Mesothelial cell of epicardium (in vitro differentiated cells): Measurements from ENCODE around the gene BCAS1. TPM values are rescaled to one million over a fixed set of nuclear protein-coding genes. Genes with fewer than 3 reads are reported as not detected.

ENCODE experiments used
- DNase-seq, 2 experiments: peaks; one replicate each; pipeline ENCODE4 v3.0.0; 2021; ENCODE audit warnings: low spot score in 2 of 2; ENCODE audit not compliant: unreplicated experiment in 2 of 2
- H3K27ac Mint-ChIP-seq: 2 replicates; pipeline ENCODE4 v1.8.0; 2021; ENCODE audit warnings: mixed read lengths
- H3K27me3 Mint-ChIP-seq: 2 replicates; pipeline ENCODE4 v1.8.0; 2021; ENCODE audit warnings: low read depth, mixed read lengths
- H3K36me3 Mint-ChIP-seq: 2 replicates; pipeline ENCODE4 v1.8.0; 2021; ENCODE audit warnings: mixed read lengths
- H3K4me1 Mint-ChIP-seq: 2 replicates; pipeline ENCODE4 v1.8.0; 2021; ENCODE audit warnings: mixed read lengths
- H3K4me3 Mint-ChIP-seq: 2 replicates; pipeline ENCODE4 v1.8.0; 2021; ENCODE audit warnings: mild to moderate bottlenecking, moderate library complexity, mixed read lengths
- H3K9me3 Mint-ChIP-seq: 2 replicates; pipeline ENCODE4 v1.8.0; 2021; ENCODE audit warnings: mixed read lengths
- total RNA-seq: library from RNA; stranded (reverse); gene quantifications from 3 replicates; pipeline ENCODE4 v1.2.1, GENCODE V29; 2021
- TF ChIP-seq, protein P1 (sequence below): fragments of 200-600 bp; sonication (generic); IDR thresholded peaks from one replicate; pipeline ENCODE4 v1.5.0; 2021; ENCODE audit warnings: antibody characterized with exemption; ENCODE audit not compliant: unreplicated experiment

The BCAS1 gene
- total RNA-seq, 1 donor from 2014 or later = 0.20 TPM

DNA sequence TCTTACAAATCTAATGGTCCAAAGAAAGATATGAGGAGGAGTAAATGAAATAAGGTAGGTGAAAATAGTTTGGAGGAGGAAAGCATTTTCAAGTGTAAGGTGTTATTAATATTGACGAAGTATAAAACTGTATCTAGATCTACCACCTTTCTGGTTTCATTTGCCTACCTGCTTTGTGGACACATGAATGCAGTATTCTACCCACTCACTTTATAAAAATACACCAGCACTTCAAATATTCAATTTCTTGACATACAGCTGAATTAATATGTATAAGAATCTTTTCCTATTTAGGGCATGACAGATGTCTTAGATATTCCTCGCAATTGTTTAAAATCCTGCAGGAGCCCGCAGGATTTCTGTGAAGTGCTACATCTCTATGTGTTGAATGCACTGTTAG, 108.0 kb downstream of the BCAS1 start:
- Mint-ChIP-seq H3K27me3 (peaks cover 3% of the 10 kb centered on the region), H3K4me3 (no peak overlapping the region), H3K9me3 (no peaks in the 10 kb centered on the region), H3K4me1 (peaks cover 10% of the 10 kb centered on the region), H3K36me3 (no peaks in the 10 kb centered on the region), H3K27ac (no peak overlapping the region)
- no peak for DNase-seq
- TF ChIP-seq, protein P1, sequence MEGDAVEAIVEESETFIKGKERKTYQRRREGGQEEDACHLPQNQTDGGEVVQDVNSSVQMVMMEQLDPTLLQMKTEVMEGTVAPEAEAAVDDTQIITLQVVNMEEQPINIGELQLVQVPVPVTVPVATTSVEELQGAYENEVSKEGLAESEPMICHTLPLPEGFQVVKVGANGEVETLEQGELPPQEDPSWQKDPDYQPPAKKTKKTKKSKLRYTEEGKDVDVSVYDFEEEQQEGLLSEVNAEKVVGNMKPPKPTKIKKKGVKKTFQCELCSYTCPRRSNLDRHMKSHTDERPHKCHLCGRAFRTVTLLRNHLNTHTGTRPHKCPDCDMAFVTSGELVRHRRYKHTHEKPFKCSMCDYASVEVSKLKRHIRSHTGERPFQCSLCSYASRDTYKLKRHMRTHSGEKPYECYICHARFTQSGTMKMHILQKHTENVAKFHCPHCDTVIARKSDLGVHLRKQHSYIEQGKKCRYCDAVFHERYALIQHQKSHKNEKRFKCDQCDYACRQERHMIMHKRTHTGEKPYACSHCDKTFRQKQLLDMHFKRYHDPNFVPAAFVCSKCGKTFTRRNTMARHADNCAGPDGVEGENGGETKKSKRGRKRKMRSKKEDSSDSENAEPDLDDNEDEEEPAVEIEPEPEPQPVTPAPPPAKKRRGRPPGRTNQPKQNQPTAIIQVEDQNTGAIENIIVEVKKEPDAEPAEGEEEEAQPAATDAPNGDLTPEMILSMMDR = no peak

DNA sequence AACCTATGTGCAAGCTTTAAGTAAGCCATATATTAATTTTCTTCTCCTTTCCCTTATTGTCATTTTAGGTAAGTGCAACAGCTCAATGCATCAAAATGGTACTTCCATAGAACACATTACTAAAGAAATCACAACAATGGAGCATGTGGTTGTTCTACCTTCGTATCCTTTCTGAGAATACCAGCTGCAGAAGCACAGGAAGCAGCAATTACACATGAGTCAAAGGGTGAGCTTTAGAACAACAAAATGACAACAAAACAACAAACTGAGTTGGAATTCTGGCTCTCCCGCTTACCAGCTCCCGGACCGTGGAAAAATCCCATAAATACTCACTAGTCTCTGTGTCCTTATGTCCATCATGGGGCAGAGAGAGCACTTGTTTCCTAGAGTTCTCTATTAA, 108.9 kb downstream of the BCAS1 start:
- no peak for DNase-seq
- no peak overlapping the region for H3K27ac Mint-ChIP-seq
- H3K36me3 Mint-ChIP-seq = no peaks in the 10 kb centered on the region
- TF ChIP-seq, protein P1 = no peak
- no peaks in the 10 kb centered on the region for H3K9me3 Mint-ChIP-seq
- peaks cover 14% of the 10 kb centered on the region for H3K4me1 Mint-ChIP-seq
- no peak overlapping the region for H3K4me3 Mint-ChIP-seq
- H3K27me3 Mint-ChIP-seq = peaks cover 3% of the 10 kb centered on the region

DNA sequence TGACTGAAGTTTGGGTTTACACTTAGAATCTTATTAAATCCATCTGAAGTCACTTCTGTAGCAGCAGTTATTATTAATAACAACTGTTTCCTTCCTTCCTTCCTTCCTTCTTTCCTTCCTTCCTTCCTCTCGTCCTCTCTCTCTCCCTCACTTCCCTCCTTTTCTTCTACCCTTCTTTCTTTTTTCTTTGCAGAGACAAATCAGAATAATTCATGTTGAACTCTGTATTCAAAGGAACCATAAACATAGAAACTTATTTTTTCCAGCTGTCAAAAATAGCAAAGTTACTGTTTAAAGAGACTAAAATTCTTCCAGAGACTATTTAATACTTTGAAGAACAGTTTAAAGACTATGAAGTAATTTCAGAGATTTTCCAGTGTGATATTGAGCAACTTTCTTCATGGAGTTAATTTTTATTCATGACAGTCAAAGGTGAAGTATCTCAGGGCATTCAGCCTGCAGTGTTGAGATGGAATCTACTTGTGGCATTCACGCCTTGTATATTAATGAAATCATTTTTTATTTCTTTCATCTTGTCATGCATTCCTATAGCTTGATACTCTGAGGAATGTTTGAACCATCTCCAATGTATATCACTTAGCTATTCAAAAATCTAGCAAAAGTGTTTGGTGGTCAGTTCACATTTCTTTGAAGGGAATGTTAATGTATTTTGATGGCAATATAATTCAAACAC, 109.7 kb downstream of the BCAS1 start:
- TF ChIP-seq, protein P1 = no peak
- H3K36me3 Mint-ChIP-seq = no peaks in the 10 kb centered on the region
- peaks cover 14% of the 10 kb centered on the region for H3K4me1 Mint-ChIP-seq
- no peak for DNase-seq
- H3K27me3 Mint-ChIP-seq = peaks cover 3% of the 10 kb centered on the region
- H3K27ac Mint-ChIP-seq = peak overlapping the region; percentile 52
- no peaks in the 10 kb centered on the region for H3K9me3 Mint-ChIP-seq
- no peak overlapping the region for H3K4me3 Mint-ChIP-seq

DNA sequence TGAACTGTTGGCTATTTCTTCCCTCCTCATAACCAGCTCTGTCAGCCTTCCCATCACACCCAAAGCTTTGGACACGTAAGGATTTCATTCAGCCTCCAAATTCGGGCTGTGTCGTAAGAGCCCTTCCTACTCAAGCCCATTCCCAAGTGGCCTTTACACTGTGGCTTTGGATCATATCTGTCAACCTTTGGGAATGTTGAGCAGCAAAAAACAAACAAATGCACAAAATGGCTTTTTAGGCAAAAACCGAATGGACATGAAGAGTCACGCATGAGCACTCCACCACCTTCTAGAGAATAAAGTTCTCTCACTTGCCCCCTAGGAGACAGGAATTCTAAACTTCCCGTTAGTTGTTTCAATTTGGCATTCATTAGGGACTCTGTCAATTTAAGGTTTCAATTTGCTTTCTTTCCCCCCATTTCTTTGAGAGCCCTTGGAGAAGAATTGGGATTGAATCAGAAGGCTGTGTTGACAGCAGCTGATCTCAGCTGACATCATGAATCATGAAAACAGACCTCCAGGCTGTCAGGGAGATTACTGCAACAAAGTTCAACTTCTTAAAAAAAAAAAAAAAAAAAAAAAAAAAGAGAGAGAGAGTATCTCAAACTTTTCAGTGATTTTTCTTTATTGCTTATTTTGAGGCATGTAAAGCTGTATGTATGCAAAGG, 110.3 kb downstream of the BCAS1 start:
- Mint-ChIP-seq H3K27ac (no peak overlapping the region), H3K9me3 (no peaks in the 10 kb centered on the region), H3K36me3 (no peaks in the 10 kb centered on the region), H3K4me1 (peaks cover 14% of the 10 kb centered on the region), H3K27me3 (peaks cover 3% of the 10 kb centered on the region), H3K4me3 (no peak overlapping the region)
- TF ChIP-seq, protein P1 = no peak
- no peak for DNase-seq

DNA sequence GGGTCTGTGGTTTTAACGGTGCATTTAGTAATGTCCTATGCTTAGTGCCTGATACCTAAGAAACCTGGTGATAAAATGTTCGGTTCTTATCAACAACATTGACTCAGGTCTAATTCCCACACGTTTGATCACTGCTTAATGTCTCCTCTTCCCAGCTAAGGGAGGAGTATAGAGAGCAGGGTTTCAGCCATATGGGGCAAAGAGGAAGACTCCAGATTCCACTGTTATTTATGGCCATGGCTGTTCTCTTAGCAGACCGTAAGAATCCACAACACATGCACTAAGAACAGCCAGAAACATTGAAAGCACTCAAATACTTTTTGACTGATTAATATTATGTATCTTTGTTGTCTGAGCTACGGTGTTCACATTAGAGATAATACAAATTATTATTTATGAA, 112.1 kb downstream of the BCAS1 start:
- no peak for DNase-seq
- Mint-ChIP-seq H3K9me3 (peaks cover 4% of the 10 kb centered on the region), H3K36me3 (peaks cover 2% of the 10 kb centered on the region), H3K4me3 (no peak overlapping the region), H3K27me3 (no peaks in the 10 kb centered on the region), H3K27ac (no peak overlapping the region), H3K4me1 (peaks cover 14% of the 10 kb centered on the region)
- TF ChIP-seq, protein P1 = no peak
